Measurements from ENCODE around the gene AP2M1.

DNA sequence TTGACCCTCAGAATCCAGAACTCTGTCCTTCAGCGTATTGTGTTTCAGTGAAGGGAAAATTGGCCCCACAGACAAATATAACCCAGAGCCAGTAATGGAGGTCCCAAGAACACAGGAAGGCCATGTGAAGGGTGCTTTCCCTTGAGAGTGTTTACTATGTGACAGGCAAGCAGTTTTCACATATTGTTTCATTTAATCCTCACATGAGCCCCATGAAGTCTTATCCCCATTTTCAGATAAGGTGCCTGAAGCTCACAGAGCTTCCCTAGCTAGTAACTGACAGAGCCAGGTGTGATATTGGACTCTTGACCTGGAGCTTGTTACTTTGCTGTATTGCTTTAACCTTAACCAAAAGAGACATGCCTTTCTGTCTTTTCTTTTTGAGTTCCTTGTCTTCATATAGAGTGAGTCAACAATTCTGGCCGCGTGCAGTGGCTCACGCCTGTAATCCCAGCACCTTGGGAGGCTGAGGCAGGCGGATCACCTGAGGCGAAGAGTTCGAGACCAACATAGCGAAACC lies 28.8 kb upstream of the AP2M1 start:
- TF ChIP-seq POLR2AphosphoS5 (IDR thresholded peaks at IDR 0.05) (no peak), SMC3 (conservative IDR thresholded peaks at IDR 0.05; ENCODE audit: poor library complexity) (no peak), TAF1 (IDR thresholded peaks at IDR 0.05; ENCODE audit: low read depth) (no peak), MXI1 (conservative IDR thresholded peaks at IDR 0.05; ENCODE audit: poor library complexity, severe bottlenecking) (no peak), EP300 (conservative IDR thresholded peaks at IDR 0.05; ENCODE audit: poor library complexity, severe bottlenecking) (no peak), RAD21 (conservative IDR thresholded peaks at IDR 0.05) (no peak), EZH2 (IDR thresholded peaks at IDR 0.05; ENCODE audit: borderline replicate concordance, insufficient read depth, low read length, poor library complexity, severe bottlenecking) (no peak)
- TF ChIP-seq, protein P1, sequence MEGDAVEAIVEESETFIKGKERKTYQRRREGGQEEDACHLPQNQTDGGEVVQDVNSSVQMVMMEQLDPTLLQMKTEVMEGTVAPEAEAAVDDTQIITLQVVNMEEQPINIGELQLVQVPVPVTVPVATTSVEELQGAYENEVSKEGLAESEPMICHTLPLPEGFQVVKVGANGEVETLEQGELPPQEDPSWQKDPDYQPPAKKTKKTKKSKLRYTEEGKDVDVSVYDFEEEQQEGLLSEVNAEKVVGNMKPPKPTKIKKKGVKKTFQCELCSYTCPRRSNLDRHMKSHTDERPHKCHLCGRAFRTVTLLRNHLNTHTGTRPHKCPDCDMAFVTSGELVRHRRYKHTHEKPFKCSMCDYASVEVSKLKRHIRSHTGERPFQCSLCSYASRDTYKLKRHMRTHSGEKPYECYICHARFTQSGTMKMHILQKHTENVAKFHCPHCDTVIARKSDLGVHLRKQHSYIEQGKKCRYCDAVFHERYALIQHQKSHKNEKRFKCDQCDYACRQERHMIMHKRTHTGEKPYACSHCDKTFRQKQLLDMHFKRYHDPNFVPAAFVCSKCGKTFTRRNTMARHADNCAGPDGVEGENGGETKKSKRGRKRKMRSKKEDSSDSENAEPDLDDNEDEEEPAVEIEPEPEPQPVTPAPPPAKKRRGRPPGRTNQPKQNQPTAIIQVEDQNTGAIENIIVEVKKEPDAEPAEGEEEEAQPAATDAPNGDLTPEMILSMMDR (IDR thresholded peaks at IDR 0.05; ENCODE audit: poor library complexity, severe bottlenecking) = no peak
- TF ChIP-seq, protein P2, sequence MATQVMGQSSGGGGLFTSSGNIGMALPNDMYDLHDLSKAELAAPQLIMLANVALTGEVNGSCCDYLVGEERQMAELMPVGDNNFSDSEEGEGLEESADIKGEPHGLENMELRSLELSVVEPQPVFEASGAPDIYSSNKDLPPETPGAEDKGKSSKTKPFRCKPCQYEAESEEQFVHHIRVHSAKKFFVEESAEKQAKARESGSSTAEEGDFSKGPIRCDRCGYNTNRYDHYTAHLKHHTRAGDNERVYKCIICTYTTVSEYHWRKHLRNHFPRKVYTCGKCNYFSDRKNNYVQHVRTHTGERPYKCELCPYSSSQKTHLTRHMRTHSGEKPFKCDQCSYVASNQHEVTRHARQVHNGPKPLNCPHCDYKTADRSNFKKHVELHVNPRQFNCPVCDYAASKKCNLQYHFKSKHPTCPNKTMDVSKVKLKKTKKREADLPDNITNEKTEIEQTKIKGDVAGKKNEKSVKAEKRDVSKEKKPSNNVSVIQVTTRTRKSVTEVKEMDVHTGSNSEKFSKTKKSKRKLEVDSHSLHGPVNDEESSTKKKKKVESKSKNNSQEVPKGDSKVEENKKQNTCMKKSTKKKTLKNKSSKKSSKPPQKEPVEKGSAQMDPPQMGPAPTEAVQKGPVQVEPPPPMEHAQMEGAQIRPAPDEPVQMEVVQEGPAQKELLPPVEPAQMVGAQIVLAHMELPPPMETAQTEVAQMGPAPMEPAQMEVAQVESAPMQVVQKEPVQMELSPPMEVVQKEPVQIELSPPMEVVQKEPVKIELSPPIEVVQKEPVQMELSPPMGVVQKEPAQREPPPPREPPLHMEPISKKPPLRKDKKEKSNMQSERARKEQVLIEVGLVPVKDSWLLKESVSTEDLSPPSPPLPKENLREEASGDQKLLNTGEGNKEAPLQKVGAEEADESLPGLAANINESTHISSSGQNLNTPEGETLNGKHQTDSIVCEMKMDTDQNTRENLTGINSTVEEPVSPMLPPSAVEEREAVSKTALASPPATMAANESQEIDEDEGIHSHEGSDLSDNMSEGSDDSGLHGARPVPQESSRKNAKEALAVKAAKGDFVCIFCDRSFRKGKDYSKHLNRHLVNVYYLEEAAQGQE (IDR thresholded peaks at IDR 0.05; ENCODE audit: borderline replicate concordance) = no peak
